ENCODE results near the gene PHF3. TPM values are rescaled to one million over a fixed set of nuclear protein-coding genes. Genes with fewer than 3 reads are reported as not detected.

Gene PHF3
- total and polyA plus RNA-seq, 2 donors (not counting 1 experiment from before 2014, with no cell fraction given): 13.5 to 111 TPM

- DNase-seq (no peak), ATAC-seq (ENCODE audit: low read depth) (no peak)
- POLR2A ChIA-PET: no interaction called here
Observed at GRCh38 chr6:63731930-63732329, 96.3 kb downstream of the PHF3 start.

GRCh38 chr6:63732336-63732735 lies 96.7 kb downstream of the PHF3 start:
- Mint-ChIP-seq H3K9me3 (ENCODE audit: insufficient read depth) (peaks cover 6% of the 10 kb centered on the region), H3K27ac (no peak overlapping the region), H3K4me1 (no peaks in the 10 kb centered on the region), H3K27me3 (no peaks in the 10 kb centered on the region), H3K4me3 (no peak overlapping the region)
- H3K9ac ChIP-seq (ENCODE audit: low read length): no peak overlapping the region
- intact Hi-C loops (cut with micrococcal nuclease): no loop called here
- H3K79me2 ChIP-seq (ENCODE audit: control insufficient read depth, insufficient read depth, low read length): no peaks in the 10 kb centered on the region
- H3K27me3 ChIP-seq (replicated peaks in 1 of 4; ENCODE audit: control extremely low read depth in 1 of 4, control insufficient read depth in 3 of 4, insufficient read depth in 4 of 4, low read length in 3 of 4): no peaks in the 10 kb centered on the region
- DNase-seq: no peak
- H3K27ac ChIP-seq (ENCODE audit: low read length in 2 of 2): no peak overlapping the region
- no CpG with 5 or more reads among the region's 2 CpGs for WGBS (ENCODE audit: insufficient coverage)
- no peak for TF ChIP-seq EZH2 (IDR thresholded peaks at IDR 0.05; ENCODE audit: borderline replicate concordance, insufficient read depth, low read depth, low read length, poor library complexity, severe bottlenecking)
- TF ChIP-seq CTCF (IDR thresholded peaks at IDR 0.05): no peak
- no peaks in the 10 kb centered on the region for H3K4me1 ChIP-seq (ENCODE audit: control insufficient read depth in 2 of 2, insufficient read depth in 2 of 2, low read length in 2 of 2)
- H4K20me1 ChIP-seq (ENCODE audit: control insufficient read depth, insufficient read depth, low read length, poor library complexity, severe bottlenecking): no peaks in the 10 kb centered on the region
- no peak overlapping the region for H2AFZ ChIP-seq (ENCODE audit: insufficient read depth, low read depth, low read length, poor library complexity, severe bottlenecking)
- no peaks in the 10 kb centered on the region for H3K36me3 ChIP-seq (replicated peaks in 1 of 2; ENCODE audit: control extremely low read depth in 1 of 2, control insufficient read depth in 1 of 2, extremely low read depth in 1 of 2, insufficient read depth in 2 of 2, low read length in 1 of 2)
- no peak for ATAC-seq (ENCODE audit: low read depth)
- H3K4me3 ChIP-seq (ENCODE audit: control extremely low read depth in 1 of 5, extremely low read depth in 1 of 5, insufficient read depth in 1 of 5, low read depth in 2 of 5, low read length in 4 of 5): no peak overlapping the region
- ChIA-PET CTCF (no interaction called here), POLR2A (no interaction called here)
- no peak overlapping the region for H3K4me2 ChIP-seq (replicated peaks; ENCODE audit: low read depth, low read length, poor library complexity, severe bottlenecking)
- no peaks in the 10 kb centered on the region for H3K9me3 ChIP-seq (ENCODE audit: control extremely low read depth in 1 of 3, control insufficient read depth in 2 of 3, insufficient read depth in 1 of 3, low read length in 2 of 3)

More at GRCh38 chr6:63731930-63732329, 96.3 kb downstream of the PHF3 start:
- no peaks in the 10 kb centered on the region for H3K4me1 ChIP-seq (ENCODE audit: control insufficient read depth in 2 of 2, insufficient read depth in 2 of 2, low read length in 2 of 2)
- H3K4me2 ChIP-seq (replicated peaks; ENCODE audit: low read depth, low read length, poor library complexity, severe bottlenecking): no peak overlapping the region
- no peaks in the 10 kb centered on the region for H4K20me1 ChIP-seq (ENCODE audit: control insufficient read depth, insufficient read depth, low read length, poor library complexity, severe bottlenecking)
- intact Hi-C loops (cut with micrococcal nuclease): no loop called here
- CTCF ChIA-PET: no interaction called here
- H3K27me3 ChIP-seq (replicated peaks in 1 of 4; ENCODE audit: control extremely low read depth in 1 of 4, control insufficient read depth in 3 of 4, insufficient read depth in 4 of 4, low read length in 3 of 4): no peaks in the 10 kb centered on the region
- Mint-ChIP-seq H3K4me3 (no peak overlapping the region), H3K27ac (no peak overlapping the region), H3K9me3 (ENCODE audit: insufficient read depth) (peaks cover 6% of the 10 kb centered on the region), H3K4me1 (no peaks in the 10 kb centered on the region), H3K27me3 (no peaks in the 10 kb centered on the region)
- no peak overlapping the region for H3K9ac ChIP-seq (ENCODE audit: low read length)
- WGBS (ENCODE audit: insufficient coverage): no CpG with 5 or more reads among the region's 3 CpGs
- no peak overlapping the region for H2AFZ ChIP-seq (ENCODE audit: insufficient read depth, low read depth, low read length, poor library complexity, severe bottlenecking)
- no peaks in the 10 kb centered on the region for H3K36me3 ChIP-seq (replicated peaks in 1 of 2; ENCODE audit: control extremely low read depth in 1 of 2, control insufficient read depth in 1 of 2, extremely low read depth in 1 of 2, insufficient read depth in 2 of 2, low read length in 1 of 2)
- TF ChIP-seq CTCF (IDR thresholded peaks at IDR 0.05): no peak
- no peak for TF ChIP-seq EZH2 (IDR thresholded peaks at IDR 0.05; ENCODE audit: borderline replicate concordance, insufficient read depth, low read depth, low read length, poor library complexity, severe bottlenecking)
- no peak overlapping the region for H3K27ac ChIP-seq (ENCODE audit: low read length in 2 of 2)
- H3K4me3 ChIP-seq (ENCODE audit: control extremely low read depth in 1 of 5, extremely low read depth in 1 of 5, insufficient read depth in 1 of 5, low read depth in 2 of 5, low read length in 4 of 5): no peak overlapping the region
- H3K79me2 ChIP-seq (ENCODE audit: control insufficient read depth, insufficient read depth, low read length): no peaks in the 10 kb centered on the region
- H3K9me3 ChIP-seq (ENCODE audit: control extremely low read depth in 1 of 3, control insufficient read depth in 2 of 3, insufficient read depth in 1 of 3, low read length in 2 of 3): no peaks in the 10 kb centered on the region
